Activated CD8-positive, alpha-beta T cell treated with anti-CD3 and anti-CD28 coated beads for 36 hours (primary cell): ENCODE measurements around the gene LPP. TPM values are rescaled to one million over a fixed set of nuclear protein-coding genes. Genes with fewer than 3 reads are reported as not detected.

Experiments used
- ATAC-seq: fragments of 200-7000 bp; cut with Tn5 transposase; one replicate; pipeline ENCODE4 v1.10.0; 2021; ENCODE audit warnings: mild to moderate bottlenecking, moderate library complexity
- CTCF ChIA-PET: fragments of 350-600 bp; sonication (Branson Sonifier 250); formaldehyde crosslinking; loops from one replicate; lab custom pipeline; 2021; ENCODE audit warnings: antibody characterized with exemption; lab: Charles Lee
- POLR2A ChIA-PET: fragments of 350-600 bp; sonication (Branson Sonifier 250); formaldehyde crosslinking; loops from one replicate; lab custom pipeline; 2021; ENCODE audit warnings: antibody characterized with exemption; lab: Charles Lee
- DNase-seq: peaks from one replicate; pipeline ENCODE4 v3.0.0-alpha.2; 2020
- H3K27ac Mint-ChIP-seq: one replicate; pipeline ENCODE4 v1.8.0; 2021; ENCODE audit warnings: mild to moderate bottlenecking, mixed read lengths
- H3K27me3 Mint-ChIP-seq: one replicate; pipeline ENCODE4 v1.8.0; 2021; ENCODE audit warnings: mixed read lengths
- H3K36me3 Mint-ChIP-seq: one replicate; pipeline ENCODE4 v1.8.0; 2021; ENCODE audit warnings: low read depth, mixed read lengths
- H3K4me1 Mint-ChIP-seq: one replicate; pipeline ENCODE4 v1.8.0; 2021; ENCODE audit warnings: low read depth, mixed read lengths
- H3K4me3 Mint-ChIP-seq: one replicate; pipeline ENCODE4 v1.8.0; 2021; ENCODE audit warnings: mild to moderate bottlenecking, moderate library complexity, mixed read lengths
- H3K9me3 Mint-ChIP-seq: one replicate; pipeline ENCODE4 v1.8.0; 2021; ENCODE audit warnings: mixed read lengths
- intact Hi-C: fragments of 100-400 bp; cut with micrococcal nuclease; formaldehyde crosslinking; loops from one replicate; pipeline ENCODE4 v1.10.0; 2022
- total RNA-seq, 2 experiments: library from RNA; stranded (reverse); gene quantifications; one replicate each; pipeline ENCODE4 v1.2.3, GENCODE V29; 2021
- TF ChIP-seq, protein P1 (sequence below): fragments of 200-600 bp; IDR thresholded peaks from one replicate; pipeline ENCODE4 v1.8.0; 2022; ENCODE audit warnings: antibody characterized with exemption, mild to moderate bottlenecking

LPP gene
- total RNA-seq, 2 experiments from 2014 or later, result 16.4 to 22.6 TPM

GRCh38 chr3:188408831-188409230, 254.9 kb downstream of the LPP start:
- Mint-ChIP-seq H3K27me3 (no peaks in the 10 kb centered on the region), H3K36me3 (peaks cover 16% of the 10 kb centered on the region), H3K4me1 (peaks cover 7% of the 10 kb centered on the region), H3K9me3 (no peaks in the 10 kb centered on the region), H3K4me3 (no peak overlapping the region), H3K27ac (no peak overlapping the region)
- TF ChIP-seq, protein P1, sequence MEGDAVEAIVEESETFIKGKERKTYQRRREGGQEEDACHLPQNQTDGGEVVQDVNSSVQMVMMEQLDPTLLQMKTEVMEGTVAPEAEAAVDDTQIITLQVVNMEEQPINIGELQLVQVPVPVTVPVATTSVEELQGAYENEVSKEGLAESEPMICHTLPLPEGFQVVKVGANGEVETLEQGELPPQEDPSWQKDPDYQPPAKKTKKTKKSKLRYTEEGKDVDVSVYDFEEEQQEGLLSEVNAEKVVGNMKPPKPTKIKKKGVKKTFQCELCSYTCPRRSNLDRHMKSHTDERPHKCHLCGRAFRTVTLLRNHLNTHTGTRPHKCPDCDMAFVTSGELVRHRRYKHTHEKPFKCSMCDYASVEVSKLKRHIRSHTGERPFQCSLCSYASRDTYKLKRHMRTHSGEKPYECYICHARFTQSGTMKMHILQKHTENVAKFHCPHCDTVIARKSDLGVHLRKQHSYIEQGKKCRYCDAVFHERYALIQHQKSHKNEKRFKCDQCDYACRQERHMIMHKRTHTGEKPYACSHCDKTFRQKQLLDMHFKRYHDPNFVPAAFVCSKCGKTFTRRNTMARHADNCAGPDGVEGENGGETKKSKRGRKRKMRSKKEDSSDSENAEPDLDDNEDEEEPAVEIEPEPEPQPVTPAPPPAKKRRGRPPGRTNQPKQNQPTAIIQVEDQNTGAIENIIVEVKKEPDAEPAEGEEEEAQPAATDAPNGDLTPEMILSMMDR, result no peak
- ChIA-PET POLR2A (interaction anchor here (0.9 kb wide), 1 partner anchor 9 kb away, joined by 3 read pairs; no protein-coding TSS in a partner anchor), CTCF (interaction anchor here (0.7 kb wide), 1 partner anchor 11 kb away, joined by 3 read pairs; no protein-coding TSS in a partner anchor)
- DNase-seq (no peak), ATAC-seq (no peak)
- intact Hi-C loops, result loop anchor here (10.0 kb wide), 1 partner anchor 664 kb away; the partner anchor contains the start of gene BCL6

DNA sequence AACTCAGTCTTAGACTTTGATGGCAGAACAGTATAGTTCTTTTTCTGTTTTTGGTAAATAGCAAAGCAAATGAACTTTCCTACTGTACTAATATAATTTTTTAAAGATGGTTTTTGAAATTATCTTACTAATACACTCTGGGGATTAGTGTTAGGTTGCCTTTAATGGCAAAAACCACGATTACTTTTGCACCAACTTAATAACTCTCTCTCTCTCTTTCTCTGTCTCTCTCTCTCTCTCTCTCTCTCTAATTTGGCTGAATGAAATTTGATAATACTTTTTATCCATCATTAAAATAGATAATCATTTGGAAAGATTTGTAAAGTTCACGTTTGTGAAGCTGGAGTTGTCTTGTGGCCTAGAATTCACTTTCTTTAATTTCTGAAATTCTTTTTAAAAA, 257.8 kb downstream of the LPP start:
- ChIA-PET CTCF (no interaction called here), POLR2A (no interaction called here)
- Mint-ChIP-seq H3K27me3 (no peaks in the 10 kb centered on the region), H3K4me3 (no peak overlapping the region), H3K9me3 (no peaks in the 10 kb centered on the region), H3K36me3 (peaks cover 7% of the 10 kb centered on the region), H3K4me1 (peaks cover 3% of the 10 kb centered on the region), H3K27ac (no peak overlapping the region)
- ATAC-seq (no peak), DNase-seq (no peak)
- intact Hi-C loops, result no loop called here
- TF ChIP-seq, protein P1, result no peak

DNA sequence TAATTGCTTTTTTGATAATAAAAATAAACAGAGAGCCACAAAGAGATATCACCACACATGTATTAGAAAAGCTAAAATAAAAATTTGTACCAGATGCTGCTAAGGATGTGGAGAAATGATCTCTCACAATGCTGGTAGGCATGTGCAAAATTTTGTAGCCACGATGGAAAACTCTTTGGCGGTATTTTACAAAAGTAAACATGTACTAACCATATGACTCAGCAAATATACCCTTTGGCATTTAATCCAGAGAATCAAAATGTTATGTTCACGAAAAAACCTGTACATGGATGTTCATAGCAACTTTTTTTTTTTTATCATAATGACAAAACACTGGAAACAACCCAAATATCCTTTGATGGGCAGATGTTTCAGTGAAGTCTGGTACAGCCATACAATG, 261.2 kb downstream of the LPP start:
- DNase-seq (no peak), ATAC-seq (no peak)
- Mint-ChIP-seq H3K27ac (no peak overlapping the region), H3K36me3 (no peaks in the 10 kb centered on the region), H3K9me3 (no peaks in the 10 kb centered on the region), H3K27me3 (no peaks in the 10 kb centered on the region), H3K4me3 (no peak overlapping the region), H3K4me1 (peaks cover 12% of the 10 kb centered on the region)
- CTCF ChIA-PET, result no interaction called here
- POLR2A ChIA-PET, result no interaction called here
- intact Hi-C loops, result no loop called here
- TF ChIP-seq, protein P1, result no peak

DNA sequence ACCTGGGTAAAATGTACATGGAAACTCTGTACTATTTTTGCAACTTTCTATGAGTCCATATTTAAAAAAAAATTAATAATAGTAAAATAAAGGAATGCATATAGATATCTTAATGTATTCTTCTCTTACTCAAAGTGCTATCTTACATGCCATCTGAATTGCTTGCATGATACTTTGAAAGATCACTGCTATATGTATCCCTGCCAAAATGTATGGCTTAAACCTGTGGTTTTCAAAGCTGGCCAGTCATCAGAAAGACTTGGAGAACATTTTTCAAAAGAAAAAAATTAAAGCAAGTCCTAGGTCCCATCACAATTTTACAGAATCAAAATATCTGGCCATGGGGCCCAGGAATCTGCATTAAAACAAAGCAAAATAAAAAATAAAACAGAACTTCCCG, 262.1 kb downstream of the LPP start:
- Mint-ChIP-seq H3K9me3 (no peaks in the 10 kb centered on the region), H3K4me1 (peaks cover 12% of the 10 kb centered on the region), H3K27me3 (no peaks in the 10 kb centered on the region), H3K4me3 (no peak overlapping the region), H3K36me3 (no peaks in the 10 kb centered on the region), H3K27ac (no peak overlapping the region)
- TF ChIP-seq, protein P1, result no peak
- no peak for DNase-seq
- no peak for ATAC-seq
- ChIA-PET POLR2A (no interaction called here), CTCF (no interaction called here)
- intact Hi-C loops, result no loop called here

- no peak for ATAC-seq
- no peak for DNase-seq
- CTCF ChIA-PET, result interaction anchor here (1.0 kb wide), 1 partner anchor 538 kb away, joined by 3 read pairs; no protein-coding TSS in a partner anchor
- POLR2A ChIA-PET, result interaction anchor here (0.9 kb wide), 1 partner anchor 8 kb away, joined by 3 read pairs; no protein-coding TSS in a partner anchor
- Mint-ChIP-seq H3K27ac (no peak overlapping the region), H3K36me3 (no peaks in the 10 kb centered on the region), H3K27me3 (no peaks in the 10 kb centered on the region), H3K4me1 (peaks cover 12% of the 10 kb centered on the region), H3K9me3 (no peaks in the 10 kb centered on the region), H3K4me3 (no peak overlapping the region)
- TF ChIP-seq, protein P1, result no peak
- intact Hi-C loops, result no loop called here
Measured at GRCh38 chr3:188417271-188417696, 263.3 kb downstream of the LPP start.
